Mucosa of stomach (tissue), 1 donor: Measurements from ENCODE around the gene LAG3.

Source experiments
- H3K27me3 ChIP-seq: one replicate; pipeline ENCODE4 v1.7.0; 2013; ENCODE audit warnings: mild to moderate bottlenecking, low read length; ENCODE audit not compliant: control insufficient read depth, insufficient read depth
- H3K36me3 ChIP-seq: one replicate; pipeline ENCODE4 v1.7.0; 2013; ENCODE audit warnings: low read length; ENCODE audit not compliant: control insufficient read depth, insufficient read depth
- H3K4me1 ChIP-seq: one replicate; pipeline ENCODE4 v1.7.0; 2013; ENCODE audit warnings: mild to moderate bottlenecking, low read length; ENCODE audit not compliant: control insufficient read depth, insufficient read depth
- H3K4me3 ChIP-seq: one replicate; pipeline ENCODE4 v1.7.0; 2013; ENCODE audit warnings: low read length
- H3K9ac ChIP-seq: one replicate; pipeline ENCODE4 v1.7.0; 2013; ENCODE audit warnings: mild to moderate bottlenecking, low read length, moderate library complexity
- H3K9me3 ChIP-seq: one replicate; pipeline ENCODE4 v1.7.0; 2013; ENCODE audit warnings: mild to moderate bottlenecking, low read length, moderate library complexity; ENCODE audit not compliant: control insufficient read depth
- donor health status: Pancreatic carcinoma.

The LAG3 gene

DNA sequence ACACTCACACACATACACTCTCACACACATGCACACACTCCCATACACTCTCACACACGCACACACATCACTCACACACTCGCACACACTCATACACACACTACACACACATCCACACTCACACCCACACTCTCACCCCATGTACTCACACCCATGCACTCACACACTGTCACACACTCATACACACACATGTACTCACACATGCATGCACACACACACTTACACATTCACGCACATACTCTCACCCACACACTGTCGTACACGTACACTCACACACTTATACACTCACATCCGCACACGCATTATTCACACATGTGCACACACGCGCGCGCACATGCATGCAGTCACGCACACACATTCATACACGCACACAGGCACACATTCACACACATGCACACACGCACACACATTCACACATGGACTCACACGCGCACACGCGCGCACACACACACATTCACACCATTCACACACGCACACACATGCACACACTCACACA, 45.4 kb downstream of the LAG3 start:
- Histone ChIP-seq H3K36me3 (no peaks in the 10 kb centered on the region), H3K4me1 (no peaks in the 10 kb centered on the region), H3K4me3 (no peak overlapping the region), H3K9ac (no peak overlapping the region), H3K9me3 (no peaks in the 10 kb centered on the region), H3K27me3 (peaks cover 60% of the 10 kb centered on the region)

DNA sequence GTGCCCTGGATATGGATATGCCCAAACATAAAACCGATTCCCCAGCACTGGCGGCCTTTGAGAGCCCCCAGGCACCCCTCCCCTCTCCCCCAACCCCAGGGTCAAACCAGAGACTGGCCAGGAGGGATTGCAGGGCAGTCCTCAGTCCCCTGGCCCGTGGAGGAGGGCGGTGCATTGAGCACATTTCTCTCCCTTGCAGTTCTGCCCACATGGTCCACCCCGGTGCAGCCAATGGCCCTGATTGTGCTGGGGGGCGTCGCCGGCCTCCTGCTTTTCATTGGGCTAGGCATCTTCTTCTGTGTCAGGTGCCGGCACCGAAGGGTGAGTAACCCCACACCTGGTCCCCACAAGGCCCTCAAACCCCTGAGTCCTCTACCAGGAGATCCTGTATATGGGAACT, 45.9 kb downstream of the LAG3 start:
- Histone ChIP-seq H3K9ac (no peak overlapping the region), H3K9me3 (no peaks in the 10 kb centered on the region), H3K4me1 (no peaks in the 10 kb centered on the region), H3K4me3 (no peak overlapping the region), H3K36me3 (no peaks in the 10 kb centered on the region), H3K27me3 (peaks cover 65% of the 10 kb centered on the region)

DNA sequence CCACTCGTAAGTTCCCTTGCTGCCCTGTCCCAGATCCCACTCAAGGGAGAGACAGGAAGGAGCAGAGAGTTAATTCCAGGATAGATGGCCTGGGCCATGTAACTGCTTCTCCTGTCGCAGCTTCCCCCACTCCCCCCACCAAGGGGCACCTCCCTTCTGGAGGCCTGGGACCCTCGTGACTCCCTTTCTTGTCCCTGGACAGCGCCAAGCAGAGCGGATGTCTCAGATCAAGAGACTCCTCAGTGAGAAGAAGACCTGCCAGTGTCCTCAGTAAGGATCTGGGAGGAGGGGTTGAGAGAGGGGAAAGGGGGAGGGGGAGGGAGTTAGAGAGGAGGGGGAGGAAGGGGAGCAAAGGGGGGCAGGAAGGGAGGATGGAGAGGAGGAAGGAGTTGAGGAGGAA, 46.3 kb downstream of the LAG3 start:
- no peaks in the 10 kb centered on the region for H3K36me3 ChIP-seq
- no peak overlapping the region for H3K4me3 ChIP-seq
- H3K27me3 ChIP-seq, result peaks cover 69% of the 10 kb centered on the region
- H3K4me1 ChIP-seq, result no peaks in the 10 kb centered on the region
- H3K9me3 ChIP-seq, result no peaks in the 10 kb centered on the region
- no peak overlapping the region for H3K9ac ChIP-seq

DNA sequence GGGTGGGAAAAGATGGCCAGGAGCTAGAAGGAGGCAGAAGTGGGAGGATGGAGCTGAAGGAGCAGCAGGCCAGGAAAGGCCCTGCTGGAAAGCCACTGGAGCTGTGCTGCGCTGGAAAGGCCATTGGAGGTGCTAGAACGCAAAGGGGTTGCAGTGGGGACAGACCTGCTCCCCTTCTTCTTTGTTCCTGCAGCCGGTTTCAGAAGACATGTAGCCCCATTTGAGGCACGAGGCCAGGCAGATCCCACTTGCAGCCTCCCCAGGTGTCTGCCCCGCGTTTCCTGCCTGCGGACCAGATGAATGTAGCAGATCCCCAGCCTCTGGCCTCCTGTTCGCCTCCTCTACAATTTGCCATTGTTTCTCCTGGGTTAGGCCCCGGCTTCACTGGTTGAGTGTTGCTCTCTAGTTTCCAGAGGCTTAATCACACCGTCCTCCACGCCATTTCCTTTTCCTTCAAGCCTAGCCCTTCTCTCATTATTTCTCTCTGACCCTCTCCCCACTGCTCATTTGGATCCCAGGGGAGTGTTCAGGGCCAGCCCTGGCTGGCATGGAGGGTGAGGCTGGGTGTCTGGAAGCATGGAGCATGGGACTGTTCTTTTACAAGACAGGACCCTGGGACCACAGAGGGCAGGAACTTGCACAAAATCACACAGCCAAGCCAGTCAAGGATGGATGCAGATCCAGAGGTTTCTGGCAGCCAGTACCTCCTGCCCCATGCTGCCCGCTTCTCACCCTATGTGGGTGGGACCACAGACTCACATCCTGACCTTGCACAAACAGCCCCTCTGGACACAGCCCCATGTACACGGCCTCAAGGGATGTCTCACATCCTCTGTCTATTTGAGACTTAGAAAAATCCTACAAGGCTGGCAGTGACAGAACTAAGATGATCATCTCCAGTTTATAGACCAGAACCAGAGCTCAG, 47.0 kb downstream of the LAG3 start:
- Histone ChIP-seq H3K4me1 (no peaks in the 10 kb centered on the region), H3K27me3 (peaks cover 69% of the 10 kb centered on the region), H3K9me3 (no peaks in the 10 kb centered on the region), H3K36me3 (no peaks in the 10 kb centered on the region), H3K9ac (no peak overlapping the region), H3K4me3 (no peak overlapping the region)

DNA sequence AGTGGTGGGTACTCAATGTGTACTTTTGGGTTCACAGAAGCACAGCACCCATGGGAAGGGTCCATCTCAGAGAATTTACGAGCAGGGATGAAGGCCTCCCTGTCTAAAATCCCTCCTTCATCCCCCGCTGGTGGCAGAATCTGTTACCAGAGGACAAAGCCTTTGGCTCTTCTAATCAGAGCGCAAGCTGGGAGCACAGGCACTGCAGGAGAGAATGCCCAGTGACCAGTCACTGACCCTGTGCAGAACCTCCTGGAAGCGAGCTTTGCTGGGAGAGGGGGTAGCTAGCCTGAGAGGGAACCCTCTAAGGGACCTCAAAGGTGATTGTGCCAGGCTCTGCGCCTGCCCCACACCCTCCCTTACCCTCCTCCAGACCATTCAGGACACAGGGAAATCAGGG, 47.8 kb downstream of the LAG3 start:
- Histone ChIP-seq H3K36me3 (no peaks in the 10 kb centered on the region), H3K9me3 (no peaks in the 10 kb centered on the region), H3K27me3 (peaks cover 69% of the 10 kb centered on the region), H3K4me1 (no peaks in the 10 kb centered on the region), H3K4me3 (no peak overlapping the region), H3K9ac (no peak overlapping the region)

DNA sequence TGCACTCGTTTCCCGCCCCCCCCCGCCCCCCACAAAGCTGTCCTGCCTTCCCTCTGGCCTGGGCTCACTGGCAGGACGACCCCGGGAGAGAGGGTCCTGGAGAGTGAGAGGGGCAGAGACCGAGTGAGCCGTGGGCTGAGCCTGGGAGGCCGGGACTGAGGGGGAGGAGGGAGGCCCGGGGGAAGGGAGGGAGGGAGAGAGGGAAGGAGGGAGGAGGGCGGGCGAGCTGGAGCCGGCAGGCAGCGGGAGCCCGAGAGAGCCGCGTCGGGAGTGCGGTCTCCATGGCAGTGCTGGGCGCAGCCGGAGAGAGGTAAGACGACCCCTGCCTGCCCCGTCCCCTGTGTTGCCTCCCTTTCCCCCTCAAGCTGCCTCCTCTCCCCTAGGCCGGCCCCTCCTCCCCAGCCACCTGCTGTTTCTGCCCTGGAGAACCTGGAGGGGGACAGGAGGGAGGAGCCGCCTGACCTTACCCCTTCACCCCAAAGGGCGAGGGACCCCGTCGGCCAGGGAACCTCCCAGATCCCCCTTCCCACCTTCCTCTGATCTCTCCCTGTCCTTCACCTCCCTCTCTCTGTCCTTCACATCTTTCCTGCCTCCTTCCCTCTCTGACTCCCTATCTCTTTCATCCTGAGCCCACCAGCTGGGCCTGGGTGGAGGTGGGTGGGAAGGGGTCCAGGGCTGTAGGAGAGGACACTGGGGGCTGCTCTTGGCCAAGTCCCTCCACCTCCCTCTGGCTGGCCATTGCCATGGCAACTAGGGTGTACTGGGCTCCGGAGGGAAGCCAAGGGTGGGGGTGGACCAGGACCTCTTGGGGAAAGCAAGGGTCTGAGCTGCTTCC, 49.5 kb downstream of the LAG3 start, which contains the start of gene GPR162:
TSS of gene GPR162 (plus strand) at position 231 of the 835 bp plus-strand sequence. CDS start 2,078 bp downstream, outside the sequence.
- Histone ChIP-seq H3K9ac (peak within 1 kb of the TSS; percentile 10), H3K27me3 (peaks cover 74% of the 10 kb centered on the region), H3K4me3 (no peak within 1 kb of the TSS), H3K4me1 (no peaks in the 10 kb centered on the region), H3K36me3 (no peaks in the 10 kb centered on the region), H3K9me3 (no peaks in the 10 kb centered on the region)

DNA sequence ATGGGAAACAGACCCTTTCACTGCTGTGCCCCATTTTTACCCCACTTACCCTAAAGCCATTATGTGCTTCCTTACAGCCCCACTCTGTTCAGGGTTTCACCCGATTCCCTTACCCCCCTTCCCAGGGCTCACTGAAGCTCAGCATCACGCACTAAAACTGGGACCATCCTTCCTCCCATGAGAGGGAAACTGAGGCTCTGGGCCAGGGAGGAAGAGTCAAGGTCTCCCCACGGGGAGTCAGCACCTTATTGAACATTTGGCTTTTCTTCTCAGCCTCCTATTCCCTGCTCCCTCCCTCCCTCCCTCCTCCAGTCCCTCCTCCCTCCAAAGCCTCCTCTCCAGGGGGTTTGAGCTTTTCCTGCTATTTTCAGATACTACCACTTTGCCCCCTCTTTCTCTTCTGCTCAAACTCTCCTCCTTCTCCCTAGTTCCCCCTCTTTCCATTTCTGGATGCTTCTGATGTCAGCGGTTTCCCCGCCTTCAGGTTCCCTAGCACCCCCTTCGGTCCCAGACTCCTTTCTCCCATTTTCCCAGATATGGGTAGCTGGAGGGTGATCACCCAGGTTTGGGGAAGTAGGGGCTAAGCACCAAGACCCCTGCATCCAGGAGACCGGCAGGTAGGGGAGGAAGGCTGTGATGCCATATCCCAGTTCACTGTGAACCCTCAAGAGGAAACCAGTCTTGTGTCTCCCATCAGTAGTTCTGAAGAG, 50.3 kb downstream of the LAG3 start:
- Histone ChIP-seq H3K36me3 (no peaks in the 10 kb centered on the region), H3K4me1 (peaks cover 7% of the 10 kb centered on the region), H3K4me3 (no peak overlapping the region), H3K27me3 (peaks cover 81% of the 10 kb centered on the region), H3K9ac (peak overlapping the region; percentile 10), H3K9me3 (no peaks in the 10 kb centered on the region)

DNA sequence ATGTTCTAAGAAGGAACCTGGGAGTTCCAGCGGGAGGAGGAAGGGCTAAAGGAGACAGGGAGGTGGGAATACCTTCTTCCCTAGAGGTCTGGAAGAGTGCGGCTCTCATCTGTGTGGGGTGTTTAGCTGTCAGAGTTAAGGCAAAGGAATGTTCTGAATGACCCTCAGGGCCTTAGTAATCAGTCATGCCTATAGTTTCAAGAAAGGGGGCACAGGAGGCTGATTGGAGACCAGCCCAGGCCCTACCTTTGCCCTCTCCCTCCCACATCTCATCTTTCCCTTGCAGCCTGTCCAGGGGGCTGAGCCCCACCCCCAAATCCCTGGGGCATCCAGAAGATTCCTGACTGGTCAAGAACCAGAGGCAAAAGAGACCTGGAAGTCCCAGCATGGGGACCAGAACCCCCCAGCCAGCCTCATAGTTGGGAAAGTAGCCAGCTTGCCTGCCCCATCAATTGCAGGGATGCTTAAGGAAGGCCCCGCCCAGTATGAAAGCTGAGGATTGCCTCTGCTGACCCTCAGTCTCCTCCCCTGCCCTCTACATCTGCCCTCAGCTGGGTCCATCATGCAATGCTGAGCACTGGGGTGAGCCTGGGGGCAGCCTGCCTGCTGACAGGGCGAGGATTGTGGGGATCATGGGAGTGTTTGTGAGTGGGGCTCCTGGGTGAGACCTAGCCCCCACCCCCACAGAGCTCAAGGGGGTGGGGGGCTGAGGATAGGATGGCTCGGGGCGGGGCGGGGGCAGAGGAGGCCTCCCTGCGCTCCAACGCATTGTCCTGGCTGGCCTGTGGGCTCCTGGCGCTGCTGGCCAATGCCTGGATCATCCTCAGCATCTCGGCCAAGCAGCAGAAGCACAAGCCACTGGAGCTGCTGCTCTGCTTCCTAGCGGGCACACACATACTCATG, 51.1 kb downstream of the LAG3 start:
- H3K36me3 ChIP-seq, result no peaks in the 10 kb centered on the region
- peaks cover 86% of the 10 kb centered on the region for H3K27me3 ChIP-seq
- H3K9ac ChIP-seq, result no peak overlapping the region
- no peak overlapping the region for H3K4me3 ChIP-seq
- no peaks in the 10 kb centered on the region for H3K9me3 ChIP-seq
- peaks cover 7% of the 10 kb centered on the region for H3K4me1 ChIP-seq

DNA sequence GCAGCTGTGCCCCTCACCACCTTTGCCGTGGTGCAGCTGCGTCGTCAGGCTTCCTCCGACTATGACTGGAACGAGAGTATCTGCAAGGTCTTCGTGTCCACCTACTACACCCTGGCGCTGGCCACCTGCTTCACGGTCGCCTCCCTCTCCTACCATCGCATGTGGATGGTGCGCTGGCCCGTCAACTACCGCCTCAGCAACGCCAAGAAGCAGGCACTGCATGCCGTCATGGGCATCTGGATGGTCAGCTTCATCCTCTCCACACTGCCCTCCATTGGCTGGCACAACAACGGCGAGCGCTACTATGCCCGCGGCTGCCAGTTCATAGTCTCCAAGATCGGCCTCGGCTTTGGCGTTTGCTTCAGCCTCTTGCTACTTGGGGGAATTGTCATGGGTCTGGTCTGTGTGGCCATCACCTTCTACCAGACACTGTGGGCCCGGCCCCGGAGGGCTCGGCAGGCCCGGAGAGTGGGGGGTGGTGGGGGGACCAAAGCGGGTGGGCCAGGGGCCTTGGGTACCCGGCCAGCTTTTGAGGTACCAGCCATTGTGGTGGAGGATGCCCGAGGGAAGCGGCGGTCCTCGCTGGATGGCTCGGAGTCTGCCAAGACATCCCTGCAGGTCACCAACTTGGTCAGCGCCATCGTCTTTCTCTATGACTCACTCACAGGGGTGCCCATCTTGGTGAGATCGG, 51.9 kb downstream of the LAG3 start:
- H3K4me1 ChIP-seq, result peaks cover 9% of the 10 kb centered on the region
- no peak overlapping the region for H3K9ac ChIP-seq
- no peak overlapping the region for H3K4me3 ChIP-seq

DNA sequence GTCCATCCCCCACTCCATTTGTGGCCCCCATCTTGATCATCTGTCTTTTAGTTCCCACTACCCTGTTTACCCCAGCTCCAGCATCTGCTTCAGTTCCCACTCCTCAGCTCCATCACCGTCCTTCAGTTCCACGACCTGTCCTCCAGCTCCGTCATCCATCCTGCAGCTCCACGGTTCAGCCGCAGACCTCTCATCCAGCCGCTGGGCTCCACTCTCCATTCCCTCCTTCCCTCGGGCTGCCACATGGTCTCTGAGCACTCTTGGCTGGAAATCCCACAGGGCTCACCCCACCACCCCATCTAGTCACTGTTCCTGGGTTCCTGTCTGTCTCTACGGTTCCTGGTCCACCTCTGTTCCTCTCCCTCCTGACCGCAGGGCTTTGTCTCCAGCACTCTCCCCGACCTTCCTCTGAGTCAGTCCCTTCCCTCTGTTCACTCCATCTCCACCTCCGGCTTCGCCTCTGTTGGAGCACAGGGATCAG, 52.6 kb downstream of the LAG3 start:
- no peaks in the 10 kb centered on the region for H3K36me3 ChIP-seq
- no peaks in the 10 kb centered on the region for H3K9me3 ChIP-seq
- H3K9ac ChIP-seq, result no peak overlapping the region
- peaks cover 89% of the 10 kb centered on the region for H3K27me3 ChIP-seq
- H3K4me3 ChIP-seq, result no peak overlapping the region
- H3K4me1 ChIP-seq, result peaks cover 16% of the 10 kb centered on the region

More for the DNA sequence above, 51.9 kb downstream of the LAG3 start:
- Histone ChIP-seq H3K9me3 (no peaks in the 10 kb centered on the region), H3K27me3 (peaks cover 88% of the 10 kb centered on the region), H3K36me3 (no peaks in the 10 kb centered on the region)
